ENCODE results near the gene LRMDA.

Gene LRMDA

GRCh38 chr10:75977139-75977538 is 545.7 kb downstream of the LRMDA start:
- no peak for FAIRE-seq

GRCh38 chr10:75978213-75978612 is 546.8 kb downstream of the LRMDA start:
- no peak for FAIRE-seq

DNA sequence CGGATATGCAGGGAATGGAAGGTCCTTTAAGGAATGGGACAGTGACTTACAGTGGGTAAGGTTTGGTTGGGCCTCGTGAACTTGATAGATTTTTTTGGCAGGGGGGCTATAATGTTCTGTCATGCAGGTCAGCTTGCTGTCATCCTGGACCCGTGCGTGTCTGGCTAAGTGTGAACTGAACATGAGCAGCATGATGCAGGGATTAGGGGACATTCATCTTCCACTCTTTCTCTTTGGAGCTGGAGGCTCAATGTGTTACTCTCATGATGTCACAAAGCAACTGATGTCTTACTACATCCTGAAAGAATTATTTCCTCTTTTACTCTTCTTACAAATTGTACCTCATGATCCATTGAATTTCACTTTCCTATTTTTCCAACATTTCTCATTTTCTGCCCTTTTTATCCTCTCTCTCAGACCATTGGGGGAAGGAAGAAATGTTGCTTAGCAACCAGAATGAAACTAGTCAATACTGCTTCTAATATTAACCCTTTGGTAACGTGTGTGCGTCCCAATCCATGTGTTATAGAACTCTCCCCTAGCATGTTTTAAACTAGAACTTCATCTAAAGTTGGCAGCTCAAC is 549.1 kb downstream of the LRMDA start:
- no peak for FAIRE-seq

DNA sequence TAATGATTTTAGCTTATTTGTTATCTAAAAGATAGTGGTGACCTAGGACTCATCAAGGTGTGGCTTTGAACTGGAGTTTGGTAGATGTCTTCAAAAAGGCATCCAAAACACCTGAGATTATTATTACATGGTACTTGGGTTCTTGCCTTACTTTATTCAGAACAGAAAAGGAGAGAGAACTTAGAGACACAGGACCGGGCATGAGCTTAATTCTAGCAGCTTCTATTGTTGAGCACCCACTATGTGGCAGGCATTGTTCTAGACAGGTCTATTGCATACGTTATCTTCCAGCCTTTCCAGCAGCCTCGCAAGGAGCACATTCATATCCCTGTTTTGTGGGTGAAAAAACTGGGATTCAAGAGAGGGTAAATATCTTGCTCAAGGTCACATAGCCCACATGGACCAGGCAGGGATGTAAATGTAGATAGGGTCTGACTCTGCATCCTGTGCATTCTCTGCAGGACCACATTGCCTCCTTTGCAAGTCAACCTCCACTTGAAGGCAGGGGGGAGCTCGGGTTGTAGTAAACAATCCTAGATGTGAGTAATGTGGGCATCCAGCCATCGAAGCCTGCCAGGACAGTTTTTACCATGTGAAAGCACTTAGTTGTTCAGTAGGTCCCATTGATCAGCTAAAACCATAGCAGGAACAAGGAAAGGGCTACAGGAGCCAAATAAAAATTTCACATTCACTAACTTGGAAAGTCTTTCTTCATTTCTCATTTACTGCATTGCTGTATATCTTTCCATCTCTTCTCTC is 551.4 kb downstream of the LRMDA start:
- no peak for FAIRE-seq

- no peak for FAIRE-seq
Measured at GRCh38 chr10:75984067-75984466, 552.6 kb downstream of the LRMDA start.

DNA sequence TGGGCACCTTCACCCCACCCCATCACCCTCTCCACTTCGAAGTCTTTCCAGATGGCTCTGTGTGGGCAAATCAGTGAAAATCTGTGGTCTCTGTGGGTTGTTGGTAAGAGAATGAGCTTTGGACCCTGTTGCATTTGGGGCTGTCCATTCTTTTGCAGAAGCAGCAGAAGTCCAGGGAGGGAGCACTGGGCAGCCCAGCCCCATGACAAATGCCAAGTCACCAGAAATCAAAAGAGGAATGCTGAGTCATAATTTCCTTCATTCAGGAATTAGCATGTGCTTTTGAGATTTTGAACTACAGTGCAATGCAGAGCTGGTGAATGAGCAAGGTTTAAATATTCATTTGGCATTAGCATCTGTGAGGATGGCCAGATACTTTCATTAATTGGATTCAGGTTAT is 556.2 kb downstream of the LRMDA start:
- no peak for FAIRE-seq

DNA sequence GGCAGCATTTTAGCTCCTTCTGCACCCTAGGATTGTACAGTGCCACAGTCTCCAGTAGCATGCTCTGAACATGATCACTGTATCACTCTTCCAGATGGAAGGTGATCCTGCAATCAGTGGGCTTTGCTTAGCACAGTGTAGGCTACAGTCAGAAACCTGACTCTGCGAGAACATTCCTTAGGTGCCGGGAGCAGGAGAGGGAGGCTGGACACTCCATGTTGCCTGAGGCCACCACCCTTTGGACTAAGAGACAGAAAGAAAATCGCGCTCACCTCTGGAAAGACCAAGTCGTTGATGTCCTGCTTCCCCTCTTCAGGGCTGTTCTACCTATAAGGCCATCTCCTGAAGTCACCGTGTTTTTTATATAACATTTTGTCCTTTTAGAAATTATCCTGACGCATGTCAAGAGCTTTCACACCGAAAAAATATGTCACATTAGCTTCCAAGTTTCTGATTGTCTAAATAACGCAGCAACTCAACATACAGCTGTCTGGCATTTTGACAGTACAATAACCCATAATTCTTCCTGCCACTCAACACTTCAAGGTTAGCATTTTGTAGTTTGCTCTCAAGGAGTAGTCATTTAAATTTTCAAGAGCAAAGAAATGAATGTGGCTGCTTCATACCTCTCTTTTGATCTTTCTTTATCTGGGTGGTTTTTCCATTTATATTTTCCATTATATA is 563.1 kb downstream of the LRMDA start:
- FAIRE-seq: no peak

GRCh38 chr10:75995041-75995430 is 563.6 kb downstream of the LRMDA start:
- FAIRE-seq: no peak

- FAIRE-seq: no peak
Measured at GRCh38 chr10:75995720-75996119, 564.3 kb downstream of the LRMDA start.

DNA sequence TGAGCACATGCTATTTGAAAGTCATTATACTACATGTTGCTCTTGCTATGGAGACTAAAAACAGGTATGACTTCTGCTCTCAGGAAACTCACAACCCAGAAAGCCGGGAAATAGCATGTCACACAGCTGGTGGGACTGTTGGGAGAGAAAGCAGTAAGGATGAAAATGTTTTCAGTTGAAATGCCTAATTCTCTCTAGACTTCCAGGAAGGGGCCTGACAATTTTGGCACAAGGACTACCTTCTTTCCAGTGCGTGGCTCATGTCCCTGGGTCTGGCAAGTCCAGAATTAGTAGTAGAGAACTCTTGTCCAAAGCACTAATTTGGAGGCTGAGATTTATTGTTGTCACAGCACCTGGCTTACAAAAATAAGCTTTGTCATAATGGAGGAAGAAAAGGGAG is 567.6 kb downstream of the LRMDA start:
- no peak for FAIRE-seq

DNA sequence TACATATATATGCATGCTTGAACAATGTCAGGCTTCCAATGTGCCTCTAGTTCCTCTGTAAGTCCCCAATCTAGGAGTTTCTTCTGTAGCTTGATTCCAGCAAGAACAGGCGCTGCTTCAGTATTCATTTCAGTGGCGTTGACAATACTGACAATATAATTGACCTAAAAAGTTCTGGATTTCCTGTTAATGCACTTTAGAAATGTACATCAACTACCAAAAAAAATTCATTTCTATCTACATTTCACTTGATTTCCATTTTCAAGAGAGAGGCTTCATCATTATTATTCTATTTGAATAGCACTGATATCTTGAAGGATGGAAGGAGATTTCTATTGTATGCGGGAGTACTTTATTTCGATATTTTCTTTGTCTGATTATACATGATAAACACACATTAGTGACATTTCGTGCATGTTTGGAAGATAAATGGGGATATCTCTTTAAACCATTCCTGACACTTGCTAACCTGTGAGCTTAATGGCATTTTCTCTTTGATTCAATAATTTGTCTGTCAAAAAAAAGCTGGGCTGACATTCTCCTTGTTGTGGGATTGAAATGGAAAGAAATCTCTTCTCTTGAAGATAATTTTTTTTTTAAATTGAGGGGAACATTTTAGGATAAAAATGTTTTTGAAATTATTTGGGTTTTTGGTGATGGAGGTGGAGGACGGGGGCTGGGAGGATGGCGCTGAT is 568.2 kb downstream of the LRMDA start:
- no peak for FAIRE-seq

GRCh38 chr10:76000550-76000949 is 569.1 kb downstream of the LRMDA start:
- FAIRE-seq: no peak

- no peak for FAIRE-seq
Measured at GRCh38 chr10:76001019-76001418, 569.6 kb downstream of the LRMDA start.

- peak; percentile 13 for FAIRE-seq
Measured at GRCh38 chr10:76001461-76001860, 570.0 kb downstream of the LRMDA start.

DNA sequence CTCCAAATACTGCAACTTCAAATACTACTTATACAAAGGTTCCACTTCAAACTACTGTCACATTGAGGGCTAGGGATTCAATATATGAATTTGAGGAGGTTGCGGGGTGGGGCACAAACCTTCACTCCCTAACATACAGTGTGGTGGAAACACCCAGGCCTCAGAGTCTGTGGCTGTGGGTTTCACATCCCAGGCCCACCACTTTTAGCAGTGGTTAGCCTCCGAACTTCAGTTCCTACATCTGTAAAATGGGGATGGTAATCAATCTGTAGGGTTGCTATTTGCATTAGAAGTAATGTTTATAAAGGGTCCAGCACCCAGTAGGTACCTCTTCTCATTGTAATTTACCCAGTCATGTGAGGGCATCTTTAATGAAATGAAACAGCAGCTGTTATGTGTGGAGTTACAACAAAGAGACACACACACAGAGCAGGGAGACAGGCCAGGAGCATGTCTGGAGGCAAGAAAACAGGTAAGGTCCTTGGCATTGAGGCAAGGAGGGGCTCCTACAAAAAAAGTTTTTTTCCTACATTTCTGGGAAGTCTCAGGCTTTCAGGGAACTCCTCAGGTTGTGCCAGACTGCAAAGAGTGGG is 570.9 kb downstream of the LRMDA start:
- FAIRE-seq: no peak

- no peak for FAIRE-seq
Measured at GRCh38 chr10:76007667-76008181, 576.3 kb downstream of the LRMDA start.

DNA sequence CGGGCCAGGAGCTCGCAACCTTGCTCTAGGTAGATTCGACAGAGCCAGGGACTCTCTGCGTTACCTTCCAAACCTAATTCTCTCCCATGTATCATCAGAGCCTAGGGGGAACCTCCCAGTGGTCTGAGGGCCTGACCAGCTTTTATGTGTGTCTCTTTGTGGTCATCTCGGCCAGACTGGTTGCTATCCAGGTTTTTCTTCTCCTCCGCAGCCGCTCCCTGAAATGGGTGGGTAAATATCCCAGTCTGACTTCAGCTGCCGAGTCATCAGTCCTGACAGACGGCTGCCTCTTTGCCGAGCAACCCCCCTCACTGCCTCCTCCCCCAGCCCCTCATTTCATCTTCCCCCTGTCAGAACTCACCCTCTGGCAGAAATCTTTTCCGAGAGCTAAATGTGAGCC is 578.1 kb downstream of the LRMDA start:
- FAIRE-seq: no peak

- FAIRE-seq: no peak
Measured at GRCh38 chr10:76010703-76011102, 579.3 kb downstream of the LRMDA start.

DNA sequence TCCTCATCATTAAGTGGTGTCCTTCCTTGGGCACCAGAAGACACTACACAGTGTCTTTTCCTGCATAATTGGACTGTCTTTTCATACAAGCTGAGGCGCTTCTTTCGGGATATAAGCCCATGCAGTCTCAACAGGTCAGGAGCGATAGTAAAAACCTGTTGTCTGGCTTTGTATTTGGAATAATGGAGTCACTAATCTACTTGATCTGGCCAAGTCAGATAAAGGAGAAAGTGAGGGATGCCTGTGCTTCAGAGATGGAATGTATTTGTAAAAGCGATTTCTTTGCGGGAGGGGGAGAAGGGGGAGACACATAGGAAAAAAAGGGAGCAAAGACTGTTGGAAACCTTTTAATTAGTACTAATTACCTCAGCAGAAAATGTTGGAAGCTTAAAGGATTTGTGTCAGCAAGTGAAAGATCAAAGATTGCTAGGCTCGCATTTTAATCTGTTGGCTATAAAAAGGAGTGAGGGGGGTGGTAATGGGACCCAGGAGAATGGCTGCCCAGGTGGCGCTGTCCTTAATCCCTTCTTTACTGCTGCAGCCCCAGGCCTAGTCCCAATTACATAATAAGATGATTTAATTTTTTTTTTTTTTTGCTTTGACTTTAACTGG is 581.4 kb downstream of the LRMDA start:
- no peak for FAIRE-seq

- no peak for FAIRE-seq
Measured at GRCh38 chr10:76015245-76015644, 583.8 kb downstream of the LRMDA start.

DNA sequence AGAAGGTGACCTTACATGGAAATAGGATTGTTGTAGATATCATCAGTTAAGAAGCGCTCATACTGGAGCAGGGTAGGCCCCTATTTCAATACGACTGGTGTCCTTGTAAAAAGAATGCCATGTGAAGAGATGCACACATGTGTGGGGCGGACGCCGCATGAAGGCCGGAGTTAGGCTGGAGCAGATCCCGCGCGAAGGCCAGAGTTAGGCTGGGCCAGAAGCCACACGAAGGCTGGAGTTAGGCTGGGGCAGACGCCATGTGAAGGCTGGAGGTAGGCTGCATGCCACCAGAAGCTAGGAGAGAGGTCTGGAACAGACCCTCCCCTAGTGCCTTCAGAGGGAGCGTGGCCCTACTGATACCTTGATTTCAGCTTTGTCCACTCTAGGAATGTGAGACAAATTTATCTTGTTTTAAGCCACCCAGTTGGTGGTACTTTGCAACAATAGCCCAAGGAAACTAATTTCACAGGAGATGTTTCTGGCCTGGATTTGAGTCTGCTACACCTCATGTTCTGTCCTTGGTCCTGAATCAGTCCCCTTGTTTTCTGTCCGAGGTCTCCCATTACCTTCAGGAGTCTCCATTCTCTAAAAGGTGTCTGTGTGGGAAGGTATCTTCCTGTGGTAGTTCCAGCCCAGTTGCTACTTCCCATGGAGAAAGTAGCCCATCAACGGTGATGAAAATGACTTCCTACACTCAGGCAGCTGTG is 585.8 kb downstream of the LRMDA start:
- FAIRE-seq: no peak

Measured in G401.6 (cell line).